ENCODE data around the gene IMPA2. TPM values are rescaled to one million over a fixed set of nuclear protein-coding genes. Genes with fewer than 3 reads are reported as not detected.
"Not testable (repeated sequence)": the region's sequence is repeated elsewhere in the genome, so short reads cannot be mapped to it uniquely, and the experiment has no call there.

IMPA2 gene
- total RNA-seq, 1 donor from 2014 or later, result 85.8 TPM

GRCh38 chr18:12033643-12034025 lies 52.3 kb downstream of the IMPA2 start:
- intact Hi-C loops (cut with DNase I), result loop anchor here (5.0 to 10.0 kb wide), 2 partner anchors 51 to 299 kb away; partner anchors contain the start of gene IMPA2

GRCh38 chr18:12034241-12035100 lies 53.2 kb downstream of the IMPA2 start:
- no peak for DNase-seq
- intact Hi-C loops (cut with DNase I), result loop anchor here (5.0 to 10.0 kb wide), 3 partner anchors 52 to 300 kb away; partner anchors contain the start of gene IMPA2
- no peak for ATAC-seq (ENCODE audit: poor library complexity)

More at GRCh38 chr18:12033643-12034025, 52.3 kb downstream of the IMPA2 start:
- DNase-seq, result no peak
- ATAC-seq (ENCODE audit: poor library complexity), result no peak

GRCh38 chr18:12035481-12035880 lies 54.2 kb downstream of the IMPA2 start:
- DNase-seq (no peak), ATAC-seq (ENCODE audit: poor library complexity) (no peak)
- intact Hi-C loops (cut with DNase I), result loop anchor here (5.0 to 10.0 kb wide), 2 partner anchors 98 to 301 kb away; no protein-coding TSS in a partner anchor

- no peak for ATAC-seq (ENCODE audit: poor library complexity)
- intact Hi-C loops (cut with DNase I), result loop anchor here (5.0 to 10.0 kb wide), 2 partner anchors 99 to 301 kb away; no protein-coding TSS in a partner anchor
- no peak for DNase-seq
Measured at GRCh38 chr18:12036201-12036751, 55.0 kb downstream of the IMPA2 start.

- DNase-seq (peak; percentile 58), ATAC-seq (ENCODE audit: poor library complexity) (peak; percentile 32)
- intact Hi-C loops (cut with DNase I), result loop anchor here (5.0 to 10.0 kb wide), 2 partner anchors 101 to 303 kb away; no protein-coding TSS in a partner anchor
Measured at GRCh38 chr18:12038082-12038638, 56.9 kb downstream of the IMPA2 start.

GRCh38 chr18:12038639-12039539 lies 57.6 kb downstream of the IMPA2 start:
- peak; percentile 92 for DNase-seq
- intact Hi-C loops (cut with DNase I), result loop anchor here (5.0 to 10.0 kb wide), 2 partner anchors 102 to 304 kb away; no protein-coding TSS in a partner anchor
- peak; percentile 96 for ATAC-seq (ENCODE audit: poor library complexity)

GRCh38 chr18:12039540-12039930 lies 58.2 kb downstream of the IMPA2 start:
- intact Hi-C loops (cut with DNase I), result loop anchor here (5.0 to 10.0 kb wide), 2 partner anchors 102 to 305 kb away; no protein-coding TSS in a partner anchor
- ATAC-seq (ENCODE audit: poor library complexity); DNase-seq: not testable (repeated sequence)

GRCh38 chr18:12041561-12041960 lies 60.3 kb downstream of the IMPA2 start:
- intact Hi-C loops (cut with DNase I), result no loop called here
- ATAC-seq (ENCODE audit: poor library complexity) (no peak), DNase-seq (no peak)

GRCh38 chr18:12043811-12044210 lies 62.5 kb downstream of the IMPA2 start:
- ATAC-seq (ENCODE audit: poor library complexity), result no peak
- no peak for DNase-seq
- intact Hi-C loops (cut with DNase I), result no loop called here

- ATAC-seq (ENCODE audit: poor library complexity) (no peak), DNase-seq (no peak)
- intact Hi-C loops (cut with DNase I), result no loop called here
Measured at GRCh38 chr18:12044591-12044990, 63.3 kb downstream of the IMPA2 start.

- intact Hi-C loops (cut with DNase I), result no loop called here
- DNase-seq (no peak), ATAC-seq (ENCODE audit: poor library complexity) (no peak)
Measured at GRCh38 chr18:12046046-12046750, 64.9 kb downstream of the IMPA2 start.

GRCh38 chr18:12046751-12047335 lies 65.5 kb downstream of the IMPA2 start:
- DNase-seq, result no peak
- no peak for ATAC-seq (ENCODE audit: poor library complexity)
- intact Hi-C loops (cut with DNase I), result no loop called here

GRCh38 chr18:12048010-12048826 lies 66.9 kb downstream of the IMPA2 start:
- intact Hi-C loops (cut with DNase I), result no loop called here
- ATAC-seq (ENCODE audit: poor library complexity), result no peak
- no peak for DNase-seq

GRCh38 chr18:12048827-12049175 lies 67.5 kb downstream of the IMPA2 start:
- intact Hi-C loops (cut with DNase I), result no loop called here
- DNase-seq, result no peak
- no peak for ATAC-seq (ENCODE audit: poor library complexity)

- DNase-seq (no peak), ATAC-seq (ENCODE audit: poor library complexity) (no peak)
- intact Hi-C loops (cut with DNase I), result no loop called here
Measured at GRCh38 chr18:12049978-12050811, 68.9 kb downstream of the IMPA2 start.

GRCh38 chr18:12052866-12053265 lies 71.6 kb downstream of the IMPA2 start:
- ATAC-seq (ENCODE audit: poor library complexity) (no peak), DNase-seq (no peak)
- intact Hi-C loops (cut with DNase I), result no loop called here

All from Right ventricle myocardium superior (tissue), 1 donor.